ENCODE data around the gene RAPGEF2. TPM values are rescaled to one million over a fixed set of nuclear protein-coding genes. Genes with fewer than 3 reads are reported as not detected.

The RAPGEF2 gene
- total RNA-seq, 1 experiment from 2014 or later, result 37.1 TPM

DNA sequence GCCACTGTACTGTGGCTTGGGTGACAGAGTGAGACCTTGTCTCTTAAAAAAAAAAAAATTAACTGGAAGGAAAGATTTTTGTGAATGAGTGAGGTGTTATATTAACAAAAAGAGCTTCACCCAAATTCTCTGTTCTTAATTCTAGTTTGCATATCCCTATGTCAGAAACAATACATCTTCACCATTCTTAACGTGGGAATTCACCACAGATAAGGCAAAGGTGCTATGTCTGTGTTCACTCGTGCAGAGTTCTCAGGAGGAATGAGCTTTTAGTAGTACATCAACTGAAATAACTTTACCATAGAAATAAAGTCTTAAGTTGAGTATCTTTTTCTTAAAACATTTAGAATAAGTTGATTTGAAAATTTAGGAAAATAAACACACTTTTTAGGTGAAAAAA lies 135.1 kb downstream of the RAPGEF2 start:
- no peak for DNase-seq
- Histone ChIP-seq H3T11ph (ENCODE audit: low read length) (no peak overlapping the region), H4K91ac (ENCODE audit: insufficient read length, low read depth, low read length) (no peak overlapping the region), H3K27ac (ENCODE audit: insufficient read length, low read depth, low read length) (no peak overlapping the region), H3K79me2 (ENCODE audit: insufficient read depth, low read length) (peaks cover 2% of the 10 kb centered on the region; the same call in 1 of the 2 replicates), H2AK5ac (ENCODE audit: insufficient read length, low read length) (no peak overlapping the region), H3K56ac (ENCODE audit: insufficient read length, low read depth, low read length) (no peak overlapping the region), H2BK15ac (ENCODE audit: low read depth, low read length) (no peak overlapping the region), H4K20me1 (ENCODE audit: control insufficient read depth, insufficient read depth, insufficient read length) (no peaks in the 10 kb centered on the region), H3K14ac (ENCODE audit: insufficient read depth, low read length) (no peak overlapping the region), H2BK120ac (ENCODE audit: low read depth, low read length, poor library complexity, severe bottlenecking) (no peak overlapping the region), H2AFZ (ENCODE audit: low read length) (no peak overlapping the region), H3K9me3 (ENCODE audit: control insufficient read depth, low read depth, low read length) (no peaks in the 10 kb centered on the region), H3K18ac (ENCODE audit: insufficient read length, low read depth, low read length) (no peak overlapping the region), H3K4me2 (ENCODE audit: insufficient read depth, insufficient read length, low read length) (no peak overlapping the region), H3K27me3 (ENCODE audit: insufficient read depth, low read length) (no peaks in the 10 kb centered on the region), H4K5ac (ENCODE audit: insufficient read length, low read depth, low read length) (no peak overlapping the region), H3K9ac (ENCODE audit: extremely low read depth, insufficient read length, low read length) (no peak overlapping the region), H3K4ac (ENCODE audit: low read depth, low read length) (no peak overlapping the region), H3K23ac (ENCODE audit: insufficient read length, low read depth, low read length) (no peak overlapping the region), H2BK5ac (ENCODE audit: insufficient read length, low read length) (no peak overlapping the region), H3K23me2 (ENCODE audit: insufficient read length, low read depth, low read length, poor library complexity, severe bottlenecking) (no peaks in the 10 kb centered on the region), H2BK12ac (ENCODE audit: insufficient read length, low read depth, low read length) (no peak overlapping the region), H2BK20ac (ENCODE audit: low read depth, low read length, poor library complexity, severe bottlenecking) (no peak overlapping the region), H4K8ac (replicated peaks; ENCODE audit: insufficient read length, low read depth, low read length) (no peak overlapping the region), H3K79me1 (ENCODE audit: insufficient read depth, low read depth, low read length, poor library complexity, severe bottlenecking) (peaks cover 2% of the 10 kb centered on the region), H3K4me1 (ENCODE audit: insufficient read depth, low read length) (0 out of 2 replicates have a peak, but pooled peaks cover 2% of the 10 kb centered on the region)
- H3K27me3 Mint-ChIP-seq (ENCODE audit: low read depth), result no peaks in the 10 kb centered on the region
- H3K9me3 Mint-ChIP-seq, result peaks cover 3% of the 10 kb centered on the region in 2 experiments; a peak in 4 of 5 replicates
- WGBS (ENCODE audit: extremely low coverage, insufficient read length, low lambda C conversion rate), result no CpG with 5 or more reads among the region's 2 CpGs
- H3K36me3 Mint-ChIP-seq (ENCODE audit: insufficient read depth in 1 of 3, low read depth in 3 of 3), result peaks cover 5 to 10% (median 6%) of the 10 kb centered on the region in 3 experiments; a peak in 5 of 7 replicates
- no peak overlapping the region for H3K27ac Mint-ChIP-seq
- H3K4me3 Mint-ChIP-seq, result no peak overlapping the region
- H3K4me1 Mint-ChIP-seq, result peaks cover 11 to 17% of the 10 kb centered on the region in 2 experiments
- TF ChIP-seq, protein P1, sequence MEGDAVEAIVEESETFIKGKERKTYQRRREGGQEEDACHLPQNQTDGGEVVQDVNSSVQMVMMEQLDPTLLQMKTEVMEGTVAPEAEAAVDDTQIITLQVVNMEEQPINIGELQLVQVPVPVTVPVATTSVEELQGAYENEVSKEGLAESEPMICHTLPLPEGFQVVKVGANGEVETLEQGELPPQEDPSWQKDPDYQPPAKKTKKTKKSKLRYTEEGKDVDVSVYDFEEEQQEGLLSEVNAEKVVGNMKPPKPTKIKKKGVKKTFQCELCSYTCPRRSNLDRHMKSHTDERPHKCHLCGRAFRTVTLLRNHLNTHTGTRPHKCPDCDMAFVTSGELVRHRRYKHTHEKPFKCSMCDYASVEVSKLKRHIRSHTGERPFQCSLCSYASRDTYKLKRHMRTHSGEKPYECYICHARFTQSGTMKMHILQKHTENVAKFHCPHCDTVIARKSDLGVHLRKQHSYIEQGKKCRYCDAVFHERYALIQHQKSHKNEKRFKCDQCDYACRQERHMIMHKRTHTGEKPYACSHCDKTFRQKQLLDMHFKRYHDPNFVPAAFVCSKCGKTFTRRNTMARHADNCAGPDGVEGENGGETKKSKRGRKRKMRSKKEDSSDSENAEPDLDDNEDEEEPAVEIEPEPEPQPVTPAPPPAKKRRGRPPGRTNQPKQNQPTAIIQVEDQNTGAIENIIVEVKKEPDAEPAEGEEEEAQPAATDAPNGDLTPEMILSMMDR (conservative IDR thresholded peaks at IDR 0.05), result no peak
